A673 (cell line): Measurements from ENCODE around the gene SCO1. TPM values are rescaled to one million over a fixed set of nuclear protein-coding genes. Genes with fewer than 3 reads are reported as not detected.

Experiments
- BruUV-seq: library from RNA; stranded (reverse); fragments of 400-500 nt; replicated peaks from 2 replicates; lab custom pipeline; 2021; lab: Mats Ljungman, UMichigan
- CTCF ChIA-PET: fragments of 300-600 bp; sonication (Branson Sonifier 250); formaldehyde crosslinking; loops from one replicate; lab custom pipeline; 2022; ENCODE audit warnings: antibody characterized with exemption; lab: Charles Lee
- POLR2A ChIA-PET: fragments of 300-600 bp; sonication (Branson Sonifier 250); formaldehyde crosslinking; loops from one replicate; lab custom pipeline; 2022; ENCODE audit warnings: antibody characterized with exemption; ENCODE audit not compliant: low non-redundant PET; lab: Charles Lee
- DNase-seq: peaks from one replicate; pipeline ENCODE4 v3.0.0-alpha.2; 2015; ENCODE audit warnings: low spot score
- H3K27ac ChIP-seq: fragments of 200-600 bp; sonication (generic); 2 replicates; pipeline ENCODE4 v1.5.1; 2016; ENCODE audit warnings: mixed run types, low read depth, mild to moderate bottlenecking, mixed read lengths, antibody characterized with exemption, low read length; ENCODE audit not compliant: poor library complexity, severe bottlenecking
- H3K27me3 ChIP-seq: fragments of 200-600 bp; sonication (generic); replicated peaks from 2 replicates; pipeline ENCODE4 v1.6.1; 2017; ENCODE audit warnings: mixed run types, low read depth, mild to moderate bottlenecking, mixed read lengths, antibody characterized with exemption, low read length; ENCODE audit not compliant: insufficient read depth, poor library complexity
- H3K36me3 ChIP-seq: fragments of 200-600 bp; sonication (generic); 2 replicates; pipeline ENCODE4 v1.6.1; 2016; ENCODE audit warnings: mixed run types, mild to moderate bottlenecking, mixed read lengths, antibody characterized with exemption, low read length; ENCODE audit not compliant: insufficient read depth, poor library complexity, severe bottlenecking
- H3K4me1 ChIP-seq: fragments of 200-600 bp; sonication (generic); 2 replicates; pipeline ENCODE4 v1.6.1; 2017; ENCODE audit warnings: mixed run types, mild to moderate bottlenecking, mixed read lengths, antibody characterized with exemption, low read length; ENCODE audit not compliant: insufficient read depth, poor library complexity, severe bottlenecking
- H3K4me3 ChIP-seq: fragments of 200-600 bp; sonication (generic); 2 replicates; pipeline ENCODE4 v1.5.1; 2016; ENCODE audit warnings: low read depth, mixed run types, mild to moderate bottlenecking, mixed read lengths, low read length; ENCODE audit not compliant: poor library complexity, severe bottlenecking
- H3K9me3 ChIP-seq: fragments of 200-600 bp; sonication (generic); 2 replicates; pipeline ENCODE4 v1.6.1; 2016; ENCODE audit warnings: mixed run types, low read depth, mild to moderate bottlenecking, mixed read lengths, antibody characterized with exemption, low read length; ENCODE audit not compliant: poor library complexity, severe bottlenecking
- CTCF ChIP-seq: fragments of 300-800, 200-600 bp; sonication (generic); conservative IDR thresholded peaks from 2 replicates; pipeline ENCODE4 v1.5.1; 2017; ENCODE audit warnings: low read depth, mild to moderate bottlenecking, antibody characterized with exemption, low read length, moderate library complexity, mixed read lengths
- EZH2 ChIP-seq: fragments of 200-600 bp; sonication (generic); IDR thresholded peaks from 2 replicates; pipeline ENCODE4 v1.6.1; 2017; ENCODE audit warnings: borderline replicate concordance, low read depth, mild to moderate bottlenecking, mixed read lengths, antibody characterized with exemption, low read length; ENCODE audit not compliant: poor library complexity, severe bottlenecking
- intact Hi-C: fragments of 100-400 bp; cut with micrococcal nuclease; formaldehyde crosslinking; loops from one replicate; pipeline ENCODE4 v1.10.0; 2022; ENCODE audit not compliant: unreplicated experiment
- total RNA-seq: library from RNA; stranded (reverse); gene quantifications from 2 replicates; pipeline ENCODE4 v1.2.3, GENCODE V29; 2021

The SCO1 gene
- total RNA-seq, 1 experiment from 2014 or later, result 42.2 TPM

- no peaks in the 10 kb centered on the region for H3K9me3 ChIP-seq
- POLR2A ChIA-PET, result no interaction called here
- no peaks in the 10 kb centered on the region for H3K36me3 ChIP-seq
- DNase-seq, result no peak
- H3K27ac ChIP-seq, result no peak overlapping the region
- no peaks in the 10 kb centered on the region for H3K27me3 ChIP-seq
- H3K4me1 ChIP-seq, result no peaks in the 10 kb centered on the region
- TF ChIP-seq EZH2 (no peak), CTCF (no peak)
- no peak overlapping the region for H3K4me3 ChIP-seq
- no TSS peak for BruUV-seq
- intact Hi-C loops, result no loop called here
- CTCF ChIA-PET, result interaction anchor here (0.6 kb wide), 1 partner anchor 300 kb away, joined by 8 read pairs; no protein-coding TSS in a partner anchor
These were observed 74.5 kb downstream of the SCO1 start for GRCh38 chr17:10622617-10623485.

Other genes starting within 250 kb of the SCO1 start
- gene MYH4, start 228.0 kb downstream of the SCO1 start, total RNA-seq, result 0.15 and 0.59 TPM in 2 replicates
- 0.39 and 0.46 TPM in 2 replicates for gene MYH1, start 179.0 kb downstream of the SCO1 start, total RNA-seq
- 0.54 and 1.9 TPM in 2 replicates for gene MYH2, start 147.9 kb downstream of the SCO1 start, total RNA-seq
- 2.1 and 3.2 TPM in 2 replicates for gene MYH3, start 40.2 kb downstream of the SCO1 start, total RNA-seq
- 8.4 and 9.2 TPM in 2 replicates for gene ADPRM, start 61 bp upstream of the SCO1 start, total RNA-seq
- 0.11 and 1.4 TPM in 2 replicates for gene TMEM220, start 32.5 kb upstream of the SCO1 start, total RNA-seq
- not detected in 2 replicates for gene TMEM238L, start 106.6 kb upstream of the SCO1 start, total RNA-seq
- not detected in 2 replicates for gene PIRT, start 140.6 kb upstream of the SCO1 start, total RNA-seq